ENCODE data around the gene OR51B4. TPM values are rescaled to one million over a fixed set of nuclear protein-coding genes. Genes with fewer than 3 reads are reported as not detected.

The OR51B4 gene
- polyA plus RNA-seq (2011; rRNA removed), result 0.11 TPM in 1 of 2 replicates, not detected in the other
- 0.06 TPM in 1 of 2 replicates, not detected in the other for polyA plus RNA-seq (2012; cell fraction: cytosol; rRNA removed)
- polyA plus RNA-seq (2012; cell fraction: nucleus; rRNA removed), result not detected in 2 replicates
- polyA plus RNA-seq (2017; fragmentation: RNase III; extraction: RNeasy Plus Mini Kit Qiagen cat#74134 plus additional on column Dnase treatment), result not detected in 3 replicates
- 0.29 and 0.37 TPM in 2 replicates for polyA minus RNA-seq (2011; rRNA and poly(A)+ RNA removed)

GRCh38 chr11:5301846-5302245 lies at the start of gene OR51B4:
TSS of gene OR51B4 (minus strand) at chr11:5301946. CDS start at chr11:5301946, 0 bp downstream.
- no peak within 1 kb of the TSS for H3K4me3 ChIP-seq
- H3K4me2 ChIP-seq, result no peak within 1 kb of the TSS
- TF ChIP-seq ESRRA (IDR thresholded peaks at IDR 0.05; ENCODE audit: borderline replicate concordance, low read length) (no peak), RARB (CRISPR knock-in tag; IDR thresholded peaks at IDR 0.05) (no peak), EHMT2 (IDR thresholded peaks at IDR 0.05; ENCODE audit: low read depth) (no peak)
- no peak within 1 kb of the TSS for H3K27ac ChIP-seq
- no peak for ATAC-seq
- no peaks in the 10 kb centered on the region for H3K9me3 ChIP-seq
- ChIA-PET CTCF (no interaction called here), POLR2A (no interaction called here)
- no peak for FAIRE-seq
- H3K4me1 ChIP-seq, result no peaks in the 10 kb centered on the region
- DNase-seq (ENCODE audit: low read depth in 1 of 2, low spot score in 1 of 2), result no peak
- 64% methylated on average over 2 of the region's 2 CpGs for WGBS (ENCODE audit: missing lambda C conversion rate)

GRCh38 chr11:5351208-5351607 lies 49.5 kb upstream of the OR51B4 start, which contains the start of gene OR51B6:
TSS of gene OR51B6 (plus strand) at chr11:5351508. CDS start at chr11:5351508, 0 bp downstream.
- DNase-seq (ENCODE audit: low read depth in 1 of 2, low spot score in 1 of 2), result no peak
- TF ChIP-seq RARB (CRISPR knock-in tag; IDR thresholded peaks at IDR 0.05), result no peak
- TF ChIP-seq RCOR1 (IDR thresholded peaks at IDR 0.05; ENCODE audit: low read depth, low read length), result no peak
- TF ChIP-seq EHMT2 (IDR thresholded peaks at IDR 0.05; ENCODE audit: low read depth), result no peak
- TF ChIP-seq JUN (IDR thresholded peaks at IDR 0.05), result no peak
- no peak for TF ChIP-seq RNF2 (IDR thresholded peaks at IDR 0.05; ENCODE audit: borderline replicate concordance, low read depth)
- TF ChIP-seq HOXB13 (CRISPR knock-in tag; IDR thresholded peaks at IDR 0.05; ENCODE audit: low read depth), result no peak
- no peak for TF ChIP-seq KDM1A (IDR thresholded peaks at IDR 0.05; ENCODE audit: low read depth)
- TF ChIP-seq HES2 (IDR thresholded peaks at IDR 0.05), result no peak
- TF ChIP-seq BCL3 (IDR thresholded peaks at IDR 0.05), result no peak
- no peak for FAIRE-seq
- ChIA-PET POLR2A (no interaction called here), CTCF (no interaction called here)
- Histone ChIP-seq H3K4me3 (no peak within 1 kb of the TSS), H3K4me1 (no peaks in the 10 kb centered on the region), H3K27ac (no peak within 1 kb of the TSS), H3K9me3 (no peaks in the 10 kb centered on the region), H3K4me2 (no peak within 1 kb of the TSS)
- WGBS (ENCODE audit: missing lambda C conversion rate), result 0% methylated on average over 1 of the region's 1 CpG
- ATAC-seq, result no peak

- no peak overlapping the region for H3K4me3 ChIP-seq
- no peak overlapping the region for H3K4me2 ChIP-seq
- H3K4me1 ChIP-seq, result no peaks in the 10 kb centered on the region
- POLR2A ChIA-PET, result no interaction called here
- 0% methylated on average over 1 of the region's 1 CpG for WGBS (ENCODE audit: missing lambda C conversion rate)
- H3K9me3 ChIP-seq, result no peaks in the 10 kb centered on the region
- H3K27ac ChIP-seq, result no peak overlapping the region
- no peak for ATAC-seq
- TF ChIP-seq MAZ (IDR thresholded peaks at IDR 0.05; ENCODE audit: borderline replicate concordance, low read depth, low read length) (no peak), NFE2L2 (conservative IDR thresholded peaks at IDR 0.05; ENCODE audit: low read length) (no peak), PBX3 (IDR thresholded peaks at IDR 0.05) (no peak), HOXB5 (CRISPR knock-in tag; IDR thresholded peaks at IDR 0.05) (no peak), RNF2 (IDR thresholded peaks at IDR 0.05; ENCODE audit: borderline replicate concordance, low read depth) (no peak), CHD2 (IDR thresholded peaks at IDR 0.05; ENCODE audit: low read length, partially characterized antibody) (no peak), ELK1 (IDR thresholded peaks at IDR 0.05; ENCODE audit: low read depth, low read length) (no peak), POLR2AphosphoS2 (conservative IDR thresholded peaks at IDR 0.05; ENCODE audit: low read length) (no peak), ZNF302 (CRISPR knock-in tag; IDR thresholded peaks at IDR 0.05) (no peak), NR3C1 (IDR thresholded peaks at IDR 0.05) (no peak), HOXB13 (CRISPR knock-in tag; IDR thresholded peaks at IDR 0.05; ENCODE audit: low read depth) (no peak), RAD21 (conservative IDR thresholded peaks at IDR 0.05 in 1 of 2, IDR thresholded peaks at IDR 0.05 in 1 of 2) (no peak), HDAC2 (IDR thresholded peaks at IDR 0.05) (no peak), HOXA7 (CRISPR knock-in tag; IDR thresholded peaks at IDR 0.05) (no peak), MAX (IDR thresholded peaks at IDR 0.05) (no peak), MYC (IDR thresholded peaks at IDR 0.05; ENCODE audit: borderline replicate concordance, low read length) (no peak), GATA3 (IDR thresholded peaks at IDR 0.05; ENCODE audit: borderline replicate concordance) (no peak), USF2 (IDR thresholded peaks at IDR 0.05) (no peak), CHD4 (IDR thresholded peaks at IDR 0.05; ENCODE audit: borderline replicate concordance) (no peak)
- CTCF ChIA-PET, result no interaction called here
- no peak for FAIRE-seq
- DNase-seq (ENCODE audit: low read depth in 1 of 2, low spot score in 1 of 2), result no peak
These were observed 47.8 kb upstream of the OR51B4 start for GRCh38 chr11:5349550-5349949.

Measured in A549 (cell line).